ENCODE results near the gene CALCOCO1.

CALCOCO1 gene

GRCh38 chr12:53667080-53667479 is 60.2 kb downstream of the CALCOCO1 start:
- in situ Hi-C loops (cut with MboI; ENCODE audit: low sequenced_read_pairs), result loop anchor here (25.0 kb wide), 1 partner anchor 130 kb away; no protein-coding TSS in a partner anchor

GRCh38 chr12:53664936-53665335 is 62.3 kb downstream of the CALCOCO1 start:
- in situ Hi-C loops (cut with MboI; ENCODE audit: low sequenced_read_pairs), result loop anchor here (25.0 kb wide), 1 partner anchor 128 kb away; no protein-coding TSS in a partner anchor

GRCh38 chr12:53664191-53664590 is 63.1 kb downstream of the CALCOCO1 start:
- in situ Hi-C loops (cut with MboI; ENCODE audit: low sequenced_read_pairs), result loop anchor here (25.0 kb wide), 1 partner anchor 127 kb away; no protein-coding TSS in a partner anchor

- in situ Hi-C loops (cut with MboI; ENCODE audit: low sequenced_read_pairs), result loop anchor here (25.0 kb wide), 1 partner anchor 123 kb away; no protein-coding TSS in a partner anchor
Measured at GRCh38 chr12:53660041-53660440, 67.2 kb downstream of the CALCOCO1 start.

GRCh38 chr12:53659571-53659981 is 67.7 kb downstream of the CALCOCO1 start:
- in situ Hi-C loops (cut with MboI; ENCODE audit: low sequenced_read_pairs), result loop anchor here (25.0 kb wide), 1 partner anchor 122 kb away; no protein-coding TSS in a partner anchor

GRCh38 chr12:53659011-53659551 is 68.2 kb downstream of the CALCOCO1 start:
- in situ Hi-C loops (cut with MboI; ENCODE audit: low sequenced_read_pairs), result loop anchor here (25.0 kb wide), 1 partner anchor 122 kb away; no protein-coding TSS in a partner anchor

All from hTERT RPE-1 (cell line).